ENCODE measurements around the gene RAB12.
"Not testable (repeated sequence)": the region's sequence is repeated elsewhere in the genome, so short reads cannot be mapped to it uniquely, and the experiment has no call there.

RAB12 gene

GRCh38 chr18:8611916-8612576, 2.8 kb downstream of the RAB12 start:
- DNase-seq (ENCODE audit: low read depth, low spot score) = no peak

GRCh38 chr18:8614875-8615274, 5.6 kb downstream of the RAB12 start:
- DNase-seq (ENCODE audit: low read depth, low spot score) = no peak

GRCh38 chr18:8615397-8616027, 6.3 kb downstream of the RAB12 start:
- peak; percentile 92 for DNase-seq (ENCODE audit: low read depth, low spot score)

GRCh38 chr18:8616028-8616401, 6.8 kb downstream of the RAB12 start:
- DNase-seq (ENCODE audit: low read depth, low spot score) = no peak

GRCh38 chr18:8617907-8618306, 8.7 kb downstream of the RAB12 start:
- DNase-seq (ENCODE audit: low read depth, low spot score) = no peak

GRCh38 chr18:8619041-8619440, 9.8 kb downstream of the RAB12 start:
- no peak for DNase-seq (ENCODE audit: low read depth, low spot score)

- DNase-seq (ENCODE audit: low read depth, low spot score) = no peak
Observed at GRCh38 chr18:8619835-8620577, 10.8 kb downstream of the RAB12 start.

- no peak for DNase-seq (ENCODE audit: low read depth, low spot score)
Observed at GRCh38 chr18:8620845-8621244, 11.6 kb downstream of the RAB12 start.

GRCh38 chr18:8622625-8623024, 13.4 kb downstream of the RAB12 start:
- not testable (repeated sequence) for DNase-seq (ENCODE audit: low read depth, low spot score)

- no peak for DNase-seq (ENCODE audit: low read depth, low spot score)
Observed at GRCh38 chr18:8623549-8624106, 14.4 kb downstream of the RAB12 start.

GRCh38 chr18:8625461-8626092, 16.3 kb downstream of the RAB12 start:
- no peak for DNase-seq (ENCODE audit: low read depth, low spot score)

- DNase-seq (ENCODE audit: low read depth, low spot score) = no peak
Observed at GRCh38 chr18:8626414-8627106, 17.3 kb downstream of the RAB12 start.

GRCh38 chr18:8627107-8627472, 17.9 kb downstream of the RAB12 start:
- DNase-seq (ENCODE audit: low read depth, low spot score) = no peak

GRCh38 chr18:8627540-8627939, 18.3 kb downstream of the RAB12 start:
- DNase-seq (ENCODE audit: low read depth, low spot score) = no peak

- no peak for DNase-seq (ENCODE audit: low read depth, low spot score)
Observed at GRCh38 chr18:8629602-8630001, 20.4 kb downstream of the RAB12 start.

GRCh38 chr18:8630546-8630945, 21.3 kb downstream of the RAB12 start:
- no peak for DNase-seq (ENCODE audit: low read depth, low spot score)

GRCh38 chr18:8631265-8631664, 22.0 kb downstream of the RAB12 start:
- DNase-seq (ENCODE audit: low read depth, low spot score) = no peak

GRCh38 chr18:8632386-8632785, 23.1 kb downstream of the RAB12 start:
- peak; percentile 68 for DNase-seq (ENCODE audit: low read depth, low spot score)

GRCh38 chr18:8634508-8634907, 25.3 kb downstream of the RAB12 start:
- DNase-seq (ENCODE audit: low read depth, low spot score) = no peak

- peak; percentile 22 for DNase-seq (ENCODE audit: low read depth, low spot score)
Observed at GRCh38 chr18:8635087-8635486, 25.9 kb downstream of the RAB12 start.

- no peak for DNase-seq (ENCODE audit: low read depth, low spot score)
Observed at GRCh38 chr18:8639762-8640161, 30.5 kb downstream of the RAB12 start.
